DOHH2 (cell line): ENCODE data around the gene ABHD4.

Experiments used
- H3F3A ChIP-seq: fragments of 200-600 bp; sonication (generic), shearing (Covaris generic); 2 replicates; pipeline ENCODE4 v1.6.0; 2016; ENCODE audit warnings: antibody characterized with exemption, mild to moderate bottlenecking; ENCODE audit not compliant: control insufficient read depth, insufficient read depth
- H3K27ac ChIP-seq: fragments of 200-600 bp; sonication (generic); 2 replicates; pipeline ENCODE4 v1.5.1; 2014; ENCODE audit warnings: low read depth, mild to moderate bottlenecking, low read length, moderate library complexity
- H3K27me3 ChIP-seq: fragments of 200-600 bp; sonication (generic); 2 replicates; pipeline ENCODE4 v1.6.1; 2014; ENCODE audit warnings: mild to moderate bottlenecking, low read length, mixed read lengths; ENCODE audit not compliant: control insufficient read depth
- H3K36me3 ChIP-seq: fragments of 200-600 bp; sonication (generic); 2 replicates; pipeline ENCODE4 v1.6.1; 2014; ENCODE audit warnings: mild to moderate bottlenecking, low read length, moderate library complexity, mixed read lengths; ENCODE audit not compliant: control insufficient read depth
- H3K4me1 ChIP-seq: fragments of 200-600 bp; sonication (generic); 2 replicates; pipeline ENCODE4 v1.6.1; 2014; ENCODE audit warnings: mild to moderate bottlenecking, low read length, mixed read lengths; ENCODE audit not compliant: control insufficient read depth
- H3K4me2 ChIP-seq: fragments of 200-600 bp; sonication (generic); 2 replicates; pipeline ENCODE4 v1.6.0; 2014; ENCODE audit warnings: mild to moderate bottlenecking, low read length, moderate library complexity
- H3K4me3 ChIP-seq: fragments of 200-600 bp; sonication (generic); 2 replicates; pipeline ENCODE4 v1.5.1; 2014; ENCODE audit warnings: mild to moderate bottlenecking, low read length, mixed read lengths
- H3K79me2 ChIP-seq: fragments of 200-600 bp; sonication (generic); 2 replicates; pipeline ENCODE4 v1.6.1; 2014; ENCODE audit warnings: mild to moderate bottlenecking, low read length, mixed read lengths; ENCODE audit not compliant: control insufficient read depth
- H3K9me2 ChIP-seq: fragments of 200-600 bp; sonication (generic); replicated peaks from 2 replicates; pipeline ENCODE4 v1.6.1; 2014; ENCODE audit warnings: mild to moderate bottlenecking, low read length, mixed read lengths; ENCODE audit not compliant: control insufficient read depth
- H3K9me3 ChIP-seq: fragments of 200-600 bp; sonication (generic); 2 replicates; pipeline ENCODE4 v1.6.1; 2014; ENCODE audit warnings: antibody characterized with exemption, low read length, mixed read lengths; ENCODE audit not compliant: control insufficient read depth, insufficient read depth
- H4K20me1 ChIP-seq: fragments of 200-600 bp; sonication (generic); 2 replicates; pipeline ENCODE4 v1.6.0; 2014; ENCODE audit warnings: low read depth, mild to moderate bottlenecking, antibody characterized with exemption, low read length, moderate library complexity; ENCODE audit not compliant: control insufficient read depth, insufficient read depth
- CTCF ChIP-seq: fragments of 200-600 bp; sonication (generic); IDR thresholded peaks from one replicate; pipeline ENCODE4 v1.5.1; 2014; ENCODE audit warnings: antibody characterized with exemption, mild to moderate bottlenecking, low read depth, low read length; ENCODE audit not compliant: poor library complexity, severe bottlenecking
- EZH2phosphoT487 ChIP-seq: fragments of 200-600 bp; sonication (generic); IDR thresholded peaks from 2 replicates; pipeline ENCODE4 v1.6.1; 2017; ENCODE audit warnings: borderline replicate concordance, mild to moderate bottlenecking, antibody characterized with exemption, low read length, moderate library complexity, mixed read lengths

The ABHD4 gene

GRCh38 chr14:22610931-22611330 is 12.8 kb downstream of the ABHD4 start:
- Histone ChIP-seq H4K20me1 (no peaks in the 10 kb centered on the region), H3K4me2 (no peak overlapping the region), H3F3A (no peaks in the 10 kb centered on the region), H3K9me2 (no peaks in the 10 kb centered on the region), H3K4me1 (no peaks in the 10 kb centered on the region), H3K79me2 (no peaks in the 10 kb centered on the region), H3K36me3 (no peaks in the 10 kb centered on the region), H3K4me3 (no peak overlapping the region), H3K27me3 (no peaks in the 10 kb centered on the region), H3K9me3 (no peaks in the 10 kb centered on the region; the same call in 1 of the 2 replicates), H3K27ac (no peak overlapping the region)
- TF ChIP-seq EZH2phosphoT487 (no peak), CTCF (no peak)

- Histone ChIP-seq H3K9me2 (no peaks in the 10 kb centered on the region), H3K4me1 (no peaks in the 10 kb centered on the region), H4K20me1 (no peaks in the 10 kb centered on the region), H3K9me3 (no peaks in the 10 kb centered on the region; the same call in 1 of the 2 replicates), H3K4me3 (no peak overlapping the region), H3K36me3 (no peaks in the 10 kb centered on the region), H3K4me2 (no peak overlapping the region), H3K27ac (no peak overlapping the region), H3K79me2 (no peaks in the 10 kb centered on the region), H3K27me3 (no peaks in the 10 kb centered on the region), H3F3A (no peaks in the 10 kb centered on the region)
- no peak for TF ChIP-seq CTCF
- TF ChIP-seq EZH2phosphoT487: no peak
Measured at GRCh38 chr14:22613106-22613695, 15.1 kb downstream of the ABHD4 start.

- Histone ChIP-seq H3K4me3 (no peak overlapping the region), H3K4me1 (no peaks in the 10 kb centered on the region), H3K4me2 (no peak overlapping the region), H3K27me3 (no peaks in the 10 kb centered on the region), H4K20me1 (no peaks in the 10 kb centered on the region), H3K9me2 (no peaks in the 10 kb centered on the region), H3K79me2 (no peaks in the 10 kb centered on the region), H3K9me3 (no peaks in the 10 kb centered on the region; the same call in 1 of the 2 replicates), H3F3A (no peaks in the 10 kb centered on the region), H3K36me3 (no peaks in the 10 kb centered on the region), H3K27ac (no peak overlapping the region)
- no peak for TF ChIP-seq EZH2phosphoT487
- TF ChIP-seq CTCF: no peak
Measured at GRCh38 chr14:22613736-22614239, 15.7 kb downstream of the ABHD4 start.
